IPS DF 4.7 (cell line): ENCODE measurements around the gene C6orf141.

Experiments used
- DNase-seq: peaks from one replicate; pipeline ENCODE4 v3.0.0-alpha.2; 2013; ENCODE audit warnings: low spot score; ENCODE audit errors: extremely low read depth

The C6orf141 gene

GRCh38 chr6:49539102-49539501 lies 11.4 kb upstream of the C6orf141 start:
- DNase-seq, result no peak

DNA sequence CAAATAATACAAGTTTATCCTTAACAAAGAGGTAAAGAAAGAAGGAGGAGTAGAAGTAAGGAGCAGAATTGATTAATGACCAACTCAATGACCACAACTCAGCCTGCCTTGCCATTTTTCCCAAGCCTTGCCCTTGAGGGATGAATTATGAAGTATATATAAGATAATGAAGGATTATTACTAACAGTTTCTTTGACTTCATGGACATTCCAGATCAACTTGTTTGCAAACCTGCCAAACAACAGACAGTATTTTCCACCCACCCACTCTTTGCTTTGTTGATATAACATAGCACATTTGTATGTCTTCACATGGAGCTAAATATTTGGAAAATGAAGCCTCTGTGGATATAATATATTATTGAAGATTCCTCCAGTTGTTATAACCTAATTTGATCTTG lies 9.9 kb upstream of the C6orf141 start:
- DNase-seq, result no peak

DNA sequence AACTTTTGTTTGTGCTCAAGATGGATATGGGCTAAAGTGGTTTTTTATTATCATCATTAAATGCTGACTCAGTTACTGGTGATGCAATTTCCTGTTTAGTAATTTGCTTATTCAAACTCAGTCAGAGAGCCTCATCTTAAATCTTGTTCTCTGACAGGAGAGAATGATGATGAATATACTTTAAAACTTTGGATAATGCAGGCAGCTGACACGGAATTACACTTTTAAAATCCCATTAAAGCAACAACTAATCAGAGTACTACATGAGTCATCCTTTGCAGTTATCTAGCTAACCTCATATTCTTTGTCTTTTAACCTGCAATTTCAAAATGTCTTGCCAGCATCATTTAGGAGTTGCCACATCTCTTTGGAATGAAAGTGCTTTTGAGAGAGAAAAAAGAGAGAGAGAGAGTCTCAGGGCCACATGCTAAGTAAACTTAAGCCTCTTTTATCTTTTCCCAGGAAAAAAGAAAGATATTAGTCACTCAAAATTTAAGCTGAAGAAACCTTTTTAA lies 9.2 kb upstream of the C6orf141 start:
- DNase-seq, result no peak

DNA sequence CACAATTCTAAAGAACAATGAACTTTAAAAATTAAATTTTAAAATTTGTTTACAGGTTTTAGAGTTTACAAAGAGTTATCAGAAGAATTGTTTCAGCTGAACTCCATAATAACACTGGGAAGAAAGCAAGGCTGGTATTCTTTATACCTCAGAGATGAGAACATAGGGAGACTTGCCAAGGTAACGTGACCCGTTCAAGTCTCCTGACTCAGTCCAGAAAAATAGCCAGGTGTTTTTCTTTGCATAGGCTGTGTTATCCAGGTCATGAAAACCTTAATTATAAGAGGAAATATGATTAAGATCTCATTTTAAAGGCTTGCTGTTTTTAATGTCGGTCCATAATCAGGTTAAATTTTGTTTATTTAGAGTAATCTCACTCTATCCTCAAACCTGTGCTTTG lies 8.5 kb upstream of the C6orf141 start:
- DNase-seq, result no peak

DNA sequence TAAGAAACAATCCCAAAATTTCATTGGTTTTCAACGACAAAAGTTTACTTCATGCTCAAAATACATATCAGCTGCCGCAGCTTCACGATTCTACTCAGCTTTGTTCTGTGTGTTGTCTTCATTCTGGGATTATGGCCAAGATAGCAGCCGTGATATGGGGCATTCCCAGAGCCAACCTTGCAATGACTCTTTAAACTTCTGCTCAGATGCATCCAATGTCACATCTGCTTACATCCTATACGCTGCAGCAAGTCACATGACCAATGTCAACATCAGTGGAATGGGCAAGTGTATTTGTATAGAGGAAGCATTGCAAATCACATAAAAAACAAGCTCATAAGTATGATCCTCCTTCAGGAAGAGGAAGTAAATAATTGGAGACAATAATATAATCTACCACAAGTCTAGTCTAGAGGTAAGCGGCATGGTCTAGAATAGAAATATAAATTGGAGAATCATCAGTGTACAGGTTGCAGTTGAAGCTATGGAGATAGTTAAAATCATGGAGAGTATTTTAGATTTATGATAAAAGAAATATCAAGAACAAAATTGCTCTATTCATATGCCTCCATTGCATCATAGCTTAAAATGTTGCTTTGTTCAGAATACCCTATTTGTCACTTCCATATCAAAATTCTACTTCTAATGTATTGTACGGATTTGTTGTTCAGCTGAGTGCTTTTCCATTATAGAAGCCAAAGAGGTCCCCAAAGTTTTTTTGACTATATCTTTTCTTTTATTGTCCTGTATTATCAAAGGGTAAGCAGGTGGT lies 7.2 kb upstream of the C6orf141 start:
- no peak for DNase-seq

- DNase-seq, result no peak
Observed at GRCh38 chr6:49546331-49546730, 4.1 kb upstream of the C6orf141 start.

DNA sequence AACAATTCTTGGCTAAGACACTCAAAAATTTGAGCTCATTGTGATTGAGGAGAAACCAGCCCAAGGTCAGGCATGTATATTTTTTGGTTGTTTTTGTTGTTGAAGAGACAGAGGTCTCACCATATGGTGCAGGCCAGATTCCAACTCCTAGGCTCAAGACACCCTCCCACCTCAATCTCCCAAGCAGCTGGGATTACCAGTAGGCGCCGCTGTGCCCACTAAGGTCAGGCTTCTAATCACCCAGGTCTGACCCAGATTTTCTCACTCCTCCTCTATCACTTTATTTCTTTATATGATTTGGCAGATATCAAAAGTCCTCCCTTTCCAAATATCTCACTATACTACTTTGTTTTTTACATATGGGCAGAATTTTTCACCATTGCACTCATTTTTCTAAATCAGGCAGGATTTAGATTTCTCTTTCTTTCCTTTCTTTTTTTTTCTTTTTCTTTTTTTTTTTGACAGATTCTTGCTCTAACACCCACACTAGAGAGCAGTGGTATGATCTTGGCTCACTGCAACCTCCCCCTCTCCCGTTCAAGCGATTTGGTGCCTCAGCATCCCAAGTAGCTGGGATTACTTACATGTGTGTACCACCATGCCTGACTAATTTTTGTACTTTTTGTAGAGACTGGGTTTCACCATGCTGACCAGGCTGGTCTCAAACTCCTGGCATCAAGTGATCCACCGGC lies 1.7 kb upstream of the C6orf141 start:
- DNase-seq, result no peak

- no peak for DNase-seq
Observed at GRCh38 chr6:49549691-49550491, 577 bp upstream of the C6orf141 start.

- no peak for DNase-seq
Observed at GRCh38 chr6:49551078-49551865, 804 bp downstream of the C6orf141 start.

DNA sequence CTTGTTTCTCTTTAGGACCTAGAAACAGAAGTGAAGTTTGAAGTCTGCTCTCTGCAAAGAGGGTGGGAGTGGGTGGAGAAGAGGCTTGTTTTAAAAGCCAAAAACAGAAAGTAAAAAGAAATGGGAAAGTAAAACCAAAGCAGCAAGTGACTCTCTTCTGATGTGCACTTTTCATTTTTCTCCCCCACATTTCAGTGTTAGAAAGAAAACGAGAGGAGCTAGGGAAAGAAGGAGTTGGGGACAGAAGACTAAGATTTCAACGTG lies 1.3 kb downstream of the C6orf141 start:
- DNase-seq, result no peak

- DNase-seq, result no peak
Observed at GRCh38 chr6:49552596-49552995, 2.1 kb downstream of the C6orf141 start.

- no peak for DNase-seq
Observed at GRCh38 chr6:49553384-49553783, 2.9 kb downstream of the C6orf141 start.

DNA sequence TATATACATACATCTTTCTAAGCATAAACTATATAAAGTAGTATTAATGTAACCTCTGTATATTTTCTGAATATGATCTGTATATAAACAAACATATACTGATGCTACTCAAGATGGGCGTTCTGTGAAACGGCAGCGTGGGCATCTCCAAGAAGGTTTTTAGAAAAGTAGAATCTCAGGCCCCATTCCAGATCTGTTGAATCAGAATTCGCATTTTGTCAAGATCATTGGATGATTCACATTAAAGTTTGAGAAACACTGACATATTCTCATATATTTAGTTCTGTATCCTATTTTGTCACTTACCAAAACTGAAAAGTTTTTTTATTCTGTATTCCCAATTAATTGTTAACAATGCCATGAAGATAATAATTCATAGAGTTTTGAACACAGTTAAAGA lies 5.5 kb downstream of the C6orf141 start:
- DNase-seq, result no peak

DNA sequence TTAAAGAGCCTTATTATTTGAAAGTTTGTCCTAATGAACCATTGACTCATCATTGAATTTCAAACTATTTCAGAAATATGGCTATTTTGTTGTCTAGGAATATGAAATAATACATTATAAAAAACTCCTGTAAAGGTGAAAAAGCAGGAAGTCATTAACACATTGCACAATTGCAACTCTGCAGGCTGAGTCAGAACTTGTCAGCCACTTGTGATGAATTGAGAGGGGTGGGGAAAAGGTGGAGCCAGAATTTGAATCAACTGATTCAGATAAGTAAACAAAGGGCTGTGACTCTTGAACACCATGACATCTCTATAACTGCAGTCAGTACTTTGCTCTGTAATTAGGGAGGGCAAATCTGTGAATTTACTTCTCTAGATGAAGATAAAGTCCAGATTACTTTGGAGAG lies 6.0 kb downstream of the C6orf141 start:
- DNase-seq, result no peak

DNA sequence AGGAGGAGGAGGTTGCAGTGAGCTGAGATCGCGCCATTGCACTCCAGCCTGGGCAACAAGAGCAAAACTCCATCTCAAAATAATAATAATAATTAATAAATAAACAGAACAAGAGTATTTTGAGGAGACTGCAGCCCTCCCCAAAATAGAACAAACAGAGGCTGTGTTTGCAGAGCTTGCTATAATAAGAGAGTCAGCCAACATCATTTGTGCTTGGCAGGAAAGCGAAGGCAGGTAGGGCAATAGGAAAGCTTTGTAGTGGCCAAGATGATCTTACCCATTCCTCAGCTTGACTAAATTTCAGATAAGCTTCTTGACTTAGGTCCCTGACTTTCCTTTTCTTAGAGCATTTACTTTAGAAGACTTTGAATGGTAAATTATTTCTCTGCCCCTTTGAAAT lies 6.7 kb downstream of the C6orf141 start:
- no peak for DNase-seq

DNA sequence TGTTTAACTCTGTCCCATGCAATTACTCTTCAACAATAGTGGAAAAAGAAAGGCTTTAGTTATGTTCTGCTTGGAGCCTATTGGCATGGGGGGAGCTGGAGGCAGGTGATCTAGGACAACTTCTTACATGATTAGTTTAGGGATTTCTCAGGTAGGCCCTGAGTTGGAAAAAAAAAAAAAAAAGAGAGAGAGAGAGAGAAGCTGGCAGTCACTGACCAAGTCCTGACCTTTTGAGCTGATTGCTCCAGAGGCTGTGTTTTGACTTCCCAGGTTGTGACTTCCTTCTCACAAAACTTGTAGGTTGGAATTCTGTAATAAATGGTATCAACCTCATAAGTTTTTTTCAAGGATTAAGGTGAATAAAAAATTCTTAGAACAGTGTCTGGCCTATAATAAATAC lies 7.8 kb downstream of the C6orf141 start:
- DNase-seq, result no peak

GRCh38 chr6:49563006-49563886 lies 12.8 kb downstream of the C6orf141 start:
- DNase-seq, result no peak

DNA sequence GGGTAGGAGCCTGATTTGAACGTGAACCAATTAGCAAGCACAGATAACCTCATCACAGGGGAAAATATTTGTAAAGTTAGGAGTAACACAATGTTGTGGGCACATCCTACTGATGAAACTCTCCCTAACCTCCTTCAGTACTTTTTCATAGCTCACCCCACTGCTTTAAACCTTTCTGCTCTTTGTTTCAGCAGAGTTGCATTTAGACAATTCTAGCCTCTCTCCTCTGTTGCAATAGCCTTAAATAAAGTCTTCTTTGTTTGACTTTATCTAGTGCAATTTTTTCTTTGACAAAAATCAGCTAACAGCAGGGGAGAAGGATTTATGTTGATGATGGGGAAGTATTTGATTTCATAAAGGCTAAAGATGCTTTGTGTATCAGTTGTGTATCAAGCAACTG lies 14.1 kb downstream of the C6orf141 start:
- no peak for DNase-seq

DNA sequence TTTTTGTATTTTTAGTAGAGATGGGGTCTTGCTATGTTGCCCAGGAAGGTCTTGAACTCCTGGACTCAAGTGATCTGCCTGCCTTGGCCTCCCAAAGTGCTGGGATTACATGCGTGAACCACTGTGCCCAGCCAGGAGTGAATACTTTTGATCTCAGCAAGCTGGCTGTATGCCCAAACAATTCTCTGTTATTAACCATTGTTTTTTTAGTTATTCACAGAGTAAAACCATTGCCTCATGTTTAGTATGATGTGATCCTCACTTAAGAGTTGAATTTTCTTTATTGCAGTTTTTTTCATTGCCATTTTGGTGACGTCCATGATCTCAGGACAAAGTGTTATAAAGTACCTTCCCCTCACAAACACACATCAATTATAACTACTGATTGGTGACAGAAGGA lies 14.8 kb downstream of the C6orf141 start:
- no peak for DNase-seq

- no peak for DNase-seq
Observed at GRCh38 chr6:49565855-49566254, 15.4 kb downstream of the C6orf141 start.
